Esophagus muscularis mucosa (tissue), 4 donors: ENCODE measurements around the gene MPRIP.
A peak's percentile ranks its signal among the peaks of the same experiment; 100 is the strongest.

Experiments used
- EP300 ChIP-seq: sonication (generic); formaldehyde crosslinking; IDR thresholded peaks from one replicate; pipeline ENCODE4 v1.6.1; 2017; ENCODE audit warnings: antibody characterized with exemption
- POLR2AphosphoS5 ChIP-seq, 2 donors: sonication (generic); formaldehyde crosslinking; IDR thresholded peaks; one replicate each; pipeline ENCODE4 v1.6.1; 2017; ENCODE audit warnings: antibody characterized with exemption in 2 of 2
- TF ChIP-seq, protein P1 (sequence below), 3 experiments: fragments of 200-600 bp in 2 of 3; fragments of 450-650 bp in 1 of 3; sonication (generic) in 2 of 3; IDR thresholded peaks; one replicate each; pipeline ENCODE4 v1.5.1; 2017 to 2019; ENCODE audit warnings: antibody characterized with exemption in 3 of 3, mild to moderate bottlenecking in 2 of 3, moderate library complexity in 1 of 3

DNA sequence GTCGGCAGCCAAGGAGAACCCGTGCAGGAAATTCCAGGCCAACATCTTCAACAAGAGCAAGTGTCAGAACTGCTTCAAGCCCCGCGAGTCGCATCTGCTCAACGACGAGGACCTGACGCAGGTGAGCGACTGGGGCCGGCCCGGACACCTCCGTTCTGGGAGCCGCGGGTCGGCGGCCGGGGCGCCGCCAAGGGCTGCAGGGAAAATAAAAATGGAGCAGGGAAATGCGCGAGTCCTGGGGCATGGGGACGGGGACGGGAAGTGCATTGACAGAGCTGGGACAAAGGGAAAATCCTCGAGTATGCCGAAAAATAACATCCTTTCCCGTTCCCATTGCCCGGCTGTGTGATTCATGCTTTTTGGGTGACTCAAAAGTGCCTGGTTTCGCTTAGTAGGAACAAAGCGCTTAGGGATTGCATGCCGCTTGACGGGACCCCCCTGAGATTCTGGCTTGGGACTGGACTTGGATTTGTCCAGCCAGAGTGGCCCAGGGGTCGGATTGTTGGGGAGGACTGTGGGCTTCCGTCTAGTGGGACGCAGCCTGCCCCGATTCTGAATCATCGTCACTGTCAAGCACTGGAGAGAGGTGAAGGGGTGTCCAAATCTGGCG is 699 bp downstream of the MPRIP start:
- TF ChIP-seq, protein P1, sequence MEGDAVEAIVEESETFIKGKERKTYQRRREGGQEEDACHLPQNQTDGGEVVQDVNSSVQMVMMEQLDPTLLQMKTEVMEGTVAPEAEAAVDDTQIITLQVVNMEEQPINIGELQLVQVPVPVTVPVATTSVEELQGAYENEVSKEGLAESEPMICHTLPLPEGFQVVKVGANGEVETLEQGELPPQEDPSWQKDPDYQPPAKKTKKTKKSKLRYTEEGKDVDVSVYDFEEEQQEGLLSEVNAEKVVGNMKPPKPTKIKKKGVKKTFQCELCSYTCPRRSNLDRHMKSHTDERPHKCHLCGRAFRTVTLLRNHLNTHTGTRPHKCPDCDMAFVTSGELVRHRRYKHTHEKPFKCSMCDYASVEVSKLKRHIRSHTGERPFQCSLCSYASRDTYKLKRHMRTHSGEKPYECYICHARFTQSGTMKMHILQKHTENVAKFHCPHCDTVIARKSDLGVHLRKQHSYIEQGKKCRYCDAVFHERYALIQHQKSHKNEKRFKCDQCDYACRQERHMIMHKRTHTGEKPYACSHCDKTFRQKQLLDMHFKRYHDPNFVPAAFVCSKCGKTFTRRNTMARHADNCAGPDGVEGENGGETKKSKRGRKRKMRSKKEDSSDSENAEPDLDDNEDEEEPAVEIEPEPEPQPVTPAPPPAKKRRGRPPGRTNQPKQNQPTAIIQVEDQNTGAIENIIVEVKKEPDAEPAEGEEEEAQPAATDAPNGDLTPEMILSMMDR (IDR thresholded peaks at IDR 0.05), result no peak
- peak; percentile 20 to 32 for TF ChIP-seq POLR2AphosphoS5 (IDR thresholded peaks at IDR 0.05)
- TF ChIP-seq EP300, result no peak
